RCC 7860 (cell line): ENCODE results near the gene SNHG17.
"Not testable (repeated sequence)": the region's sequence is repeated elsewhere in the genome, so short reads cannot be mapped to it uniquely, and the experiment has no call there.

Experiments used
- DNase-seq: peaks from one replicate; pipeline ENCODE4 v3.0.0-alpha.2; 2015; ENCODE audit warnings: low spot score
- FAIRE-seq: peaks from 2 replicates; lab custom pipeline; 2012; peaks lifted over from hg19 to GRCh38; lab: Jason Lieb, UNC

The SNHG17 gene

DNA sequence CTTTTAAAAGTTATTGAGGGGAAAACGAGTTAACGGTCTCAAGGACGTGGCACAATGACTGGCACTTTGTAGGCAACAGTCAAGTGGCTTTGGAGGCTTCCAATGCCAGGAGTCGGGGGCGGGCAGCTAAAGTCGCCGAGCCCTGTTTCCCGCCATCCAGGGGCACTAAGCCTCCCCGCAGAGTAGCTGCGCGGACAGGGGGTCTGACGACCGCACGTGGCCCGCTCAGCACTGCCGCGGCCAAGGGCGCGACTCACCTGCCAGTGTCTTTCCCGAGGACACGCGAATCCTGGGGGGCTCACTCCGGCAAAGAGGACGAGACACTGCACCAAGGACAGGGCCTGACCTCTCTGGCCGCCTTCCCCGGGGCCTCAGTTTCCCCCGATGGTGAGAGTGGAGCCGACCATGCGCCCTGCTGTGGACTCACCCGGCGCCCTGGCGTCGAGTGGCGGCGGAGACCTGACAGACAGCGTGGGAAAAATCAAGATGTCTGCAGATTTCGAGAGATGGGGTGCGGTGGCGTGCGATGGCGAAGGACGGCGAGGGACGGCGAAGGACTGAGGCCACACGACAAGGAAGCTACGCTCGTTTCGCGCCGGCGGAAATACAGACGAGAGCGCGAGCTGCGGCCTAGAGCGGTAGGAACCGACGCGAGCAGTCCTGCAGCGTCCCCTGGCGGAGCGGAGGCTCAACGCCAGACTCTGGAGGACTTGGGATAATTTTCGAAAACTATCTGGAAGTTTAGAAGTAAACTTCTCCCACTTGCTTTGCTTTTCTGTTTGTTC, at the start of gene SNHG17:
Gene SNHG17 (minus strand): TSS at position 559 of the 785 bp plus-strand sequence.
- peak; percentile 85 for DNase-seq
- FAIRE-seq = peak; percentile 52

DNA sequence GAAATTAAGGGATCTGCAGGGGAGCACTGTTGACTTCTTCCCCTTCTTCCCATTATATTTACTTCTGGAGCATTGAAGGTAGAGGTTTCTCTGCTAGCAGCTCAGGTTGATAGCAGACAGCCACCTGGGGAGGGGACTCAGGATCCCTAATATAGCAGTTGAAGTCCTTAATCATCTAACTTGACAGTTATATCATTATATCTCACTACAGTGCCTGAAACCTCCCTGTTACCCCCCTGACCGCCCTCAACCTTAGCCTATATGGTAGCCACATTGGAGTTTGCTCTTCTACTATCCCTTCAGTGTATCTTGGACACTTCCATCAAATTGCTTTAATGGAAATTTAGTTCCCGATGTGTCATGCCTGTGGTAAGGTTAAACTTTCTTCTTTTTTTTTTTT, 44.5 kb upstream of the SNHG17 start:
- FAIRE-seq (no peak), DNase-seq (no peak)

DNA sequence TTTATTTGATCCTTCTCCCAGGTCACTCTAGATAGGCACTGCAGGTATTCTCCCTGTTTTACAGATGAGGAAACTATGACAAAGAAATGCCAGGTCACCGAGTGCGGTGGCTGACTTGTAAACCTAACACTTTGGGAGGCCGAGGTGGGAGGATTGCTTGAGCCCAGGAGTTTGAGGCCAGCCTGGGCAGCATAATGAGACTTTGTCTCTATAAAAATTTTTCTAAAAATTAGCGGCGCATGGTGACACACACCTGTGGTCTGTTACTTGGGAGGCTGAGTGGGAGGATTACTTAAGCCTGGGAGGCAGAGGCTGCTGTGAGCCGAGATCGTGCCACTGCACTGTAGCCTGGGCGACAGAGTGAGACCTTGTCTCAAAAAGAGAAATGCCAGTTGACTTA, 42.6 kb upstream of the SNHG17 start:
- FAIRE-seq (no peak), DNase-seq (no peak)

DNA sequence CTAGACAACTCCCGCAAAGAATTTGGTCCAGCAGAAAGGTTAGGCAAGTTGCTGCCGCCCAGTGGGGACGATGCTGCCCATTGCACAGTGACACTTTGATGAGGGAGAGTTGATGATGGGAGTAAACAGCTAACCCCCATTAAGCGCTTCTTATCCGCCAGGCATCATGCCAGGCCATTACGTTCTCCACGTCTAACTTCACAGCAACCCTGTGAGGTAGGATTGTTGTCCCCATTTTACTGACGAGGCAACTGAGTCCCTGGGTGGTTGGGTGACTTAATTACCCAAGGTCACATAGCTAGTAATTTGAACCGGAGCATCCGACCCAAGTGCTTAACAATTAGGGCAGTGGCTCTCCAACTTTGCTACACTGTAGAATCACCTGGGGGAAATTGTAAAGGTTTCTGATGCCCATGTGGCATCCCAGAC, 38.3 kb upstream of the SNHG17 start:
- no peak for DNase-seq
- no peak for FAIRE-seq

DNA sequence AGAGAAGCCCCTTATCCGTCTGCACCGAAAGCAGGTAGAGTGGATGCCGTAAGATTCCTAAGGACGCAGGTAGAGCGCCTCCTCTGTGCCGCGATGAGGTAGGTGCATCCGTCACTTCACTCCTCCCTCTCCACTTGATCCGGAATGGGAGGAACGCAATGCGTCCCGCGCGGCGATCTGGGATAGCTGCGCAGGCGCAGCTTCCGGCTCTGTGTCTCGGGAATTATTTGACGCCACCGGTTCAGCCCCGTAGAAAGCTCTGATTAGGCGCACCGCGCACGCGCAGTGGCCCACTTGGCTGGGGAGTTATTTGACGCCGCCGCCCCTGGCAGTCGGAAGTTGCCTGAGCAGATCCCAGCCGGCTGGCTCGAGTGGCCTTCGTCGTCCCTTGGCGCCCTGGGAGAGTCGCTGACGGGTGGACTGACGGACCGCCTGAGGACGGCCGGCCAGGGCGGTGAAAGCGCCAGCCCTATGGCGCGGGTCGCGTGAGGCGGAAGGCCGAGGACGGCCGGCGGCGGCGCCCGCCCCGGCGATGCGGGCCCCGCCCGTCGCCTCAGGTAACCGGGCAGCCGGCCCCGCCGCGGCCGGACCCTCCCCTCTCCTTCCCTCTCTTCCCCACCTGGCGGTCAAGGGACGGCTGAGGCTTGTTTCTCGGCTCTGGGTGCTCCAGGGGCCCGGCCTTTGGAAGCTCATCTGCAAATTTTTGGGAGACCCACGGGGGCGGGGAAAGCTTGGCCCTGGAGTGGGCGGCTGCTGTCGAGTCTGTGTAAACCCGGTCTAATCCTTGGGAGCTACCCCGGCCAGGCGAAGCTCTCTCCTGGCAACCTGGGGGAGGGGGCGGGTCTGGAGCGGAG, 37.6 kb upstream of the SNHG17 start, which contains the start of gene RALGAPB:
Gene RALGAPB (plus strand): TSS at position 331 of the 854 bp plus-strand sequence. CDS start 15,590 bp downstream, outside the sequence.
- FAIRE-seq = peak; percentile 87

DNA sequence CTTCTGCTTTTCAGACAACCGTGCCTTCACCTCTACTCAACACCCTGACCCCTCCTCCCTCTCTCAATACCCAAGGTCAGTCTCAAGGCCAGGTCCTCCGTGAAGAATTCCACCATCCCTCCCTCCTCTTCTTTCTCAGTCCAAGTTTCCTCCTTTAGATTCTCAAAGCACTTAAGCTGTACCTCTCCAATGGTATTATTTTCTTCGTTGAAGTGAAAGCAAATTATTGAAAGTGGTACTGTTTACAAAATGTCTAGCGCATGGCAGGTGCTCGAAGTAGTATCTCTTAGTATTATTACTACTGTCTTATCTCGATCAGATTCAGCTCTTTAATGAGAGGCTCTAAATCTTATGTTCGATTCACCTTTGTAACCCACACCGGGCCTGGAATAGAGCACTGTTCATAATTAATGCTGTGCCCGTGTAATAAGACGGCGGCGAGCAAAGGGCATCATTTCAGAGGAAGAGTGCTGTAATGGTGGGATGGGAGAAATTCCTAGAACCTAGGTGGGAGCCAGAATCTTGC, 36.9 kb upstream of the SNHG17 start:
- no peak for FAIRE-seq

More for the DNA sequence above, 37.6 kb upstream of the SNHG17 start, which contains the start of gene RALGAPB:
- DNase-seq = peak; percentile 98

DNA sequence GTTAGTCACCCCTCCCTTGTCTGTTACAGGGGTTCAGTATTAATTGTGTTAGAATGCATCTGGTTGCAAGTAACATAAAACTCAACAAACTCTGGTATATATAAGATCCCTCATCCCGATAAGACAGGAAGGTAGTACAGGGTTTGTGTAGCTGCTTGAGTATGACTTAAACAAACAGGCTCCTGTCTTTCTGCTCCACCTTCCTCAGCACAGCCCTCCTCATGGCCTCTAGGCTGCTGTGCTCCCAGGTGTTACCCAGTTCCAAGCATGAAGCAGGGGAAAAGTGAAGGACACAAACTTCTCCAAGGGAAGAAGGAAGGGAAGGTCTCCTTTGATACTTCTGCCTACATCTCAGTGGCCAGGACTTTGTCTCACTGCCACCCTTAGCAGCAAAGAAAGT, 36.1 kb upstream of the SNHG17 start:
- no peak for DNase-seq
- no peak for FAIRE-seq

More for the DNA sequence above, 36.9 kb upstream of the SNHG17 start:
- no peak for DNase-seq

DNA sequence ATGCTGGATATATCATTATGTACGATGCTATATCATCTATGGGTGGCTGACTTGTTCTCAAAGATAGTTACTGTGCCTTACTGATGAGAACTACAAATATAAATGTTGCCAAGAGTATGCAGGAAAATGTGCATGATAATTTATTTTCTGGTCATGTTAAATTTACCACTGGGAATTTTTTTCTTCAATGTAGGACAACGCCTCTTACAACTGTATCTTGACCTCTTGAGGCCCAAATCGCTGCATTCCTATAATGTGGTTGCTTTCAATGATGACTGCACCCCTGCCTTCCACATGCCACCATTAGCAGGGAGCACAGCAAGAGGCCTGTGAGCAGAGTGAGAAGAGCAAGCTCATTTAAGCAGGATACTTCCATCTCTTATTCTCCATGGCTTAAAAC, 31.9 kb upstream of the SNHG17 start:
- no peak for DNase-seq
- no peak for FAIRE-seq

DNA sequence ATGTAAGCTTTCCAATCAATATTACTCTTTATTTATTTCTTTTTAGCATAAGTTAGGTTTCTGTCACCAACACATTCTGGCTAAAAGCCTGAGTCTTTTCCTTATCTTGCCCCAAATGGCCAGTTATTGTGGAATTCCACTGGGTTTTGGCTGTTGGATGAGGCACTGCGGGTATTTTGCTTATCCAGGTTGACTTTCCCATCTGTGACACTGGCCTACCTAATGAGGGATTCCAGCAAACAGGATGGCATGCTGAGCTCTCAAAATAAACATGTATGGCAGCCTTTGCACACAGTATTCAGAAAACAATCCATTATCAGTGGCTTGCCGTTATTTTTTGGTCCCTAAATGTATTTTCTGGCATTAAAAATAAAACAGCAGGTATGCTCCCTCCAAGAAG, 31.0 kb upstream of the SNHG17 start:
- no peak for DNase-seq
- FAIRE-seq = no peak

DNA sequence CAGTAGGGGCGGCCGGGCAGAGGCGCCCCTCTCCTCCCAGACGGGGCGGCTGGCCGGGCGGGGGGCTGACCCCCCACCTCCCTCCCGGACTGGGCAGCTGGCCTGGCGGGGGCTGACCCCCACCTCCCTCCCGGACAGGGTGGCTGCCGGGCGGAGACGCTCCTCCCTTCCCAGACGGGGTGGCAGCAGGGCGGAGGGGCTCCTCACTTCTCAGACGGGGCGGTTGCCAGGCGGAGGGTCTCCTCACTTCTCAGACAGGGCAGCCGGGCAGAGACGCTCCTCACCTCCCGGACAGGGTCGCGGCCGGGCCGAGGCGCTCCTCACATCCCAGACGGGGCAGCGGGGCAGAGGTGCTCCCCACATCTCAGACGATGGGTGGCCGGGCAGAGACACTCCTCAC, 26.4 kb upstream of the SNHG17 start:
- not testable (repeated sequence) for FAIRE-seq, DNase-seq

DNA sequence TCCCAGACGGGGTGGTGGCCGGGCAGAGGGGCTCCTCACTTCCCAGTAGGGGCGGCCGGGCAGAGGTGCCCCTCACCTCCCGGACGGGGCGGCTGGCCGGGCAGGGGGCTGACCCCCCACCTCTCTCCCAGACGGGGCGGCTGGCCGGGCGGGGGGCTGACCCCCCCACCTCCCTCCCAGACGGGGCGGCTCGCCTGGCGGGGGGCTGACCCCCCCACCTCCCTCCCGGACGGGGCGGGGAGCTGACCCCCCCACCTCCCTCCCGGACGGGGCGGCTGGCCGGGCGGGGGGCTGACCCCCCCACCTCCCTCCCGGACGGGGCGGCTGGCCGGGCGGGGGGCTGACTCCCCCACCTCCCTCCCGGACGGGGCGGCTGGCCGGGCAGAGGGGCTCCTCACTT, 26.0 kb upstream of the SNHG17 start:
- DNase-seq, FAIRE-seq: not testable (repeated sequence)

DNA sequence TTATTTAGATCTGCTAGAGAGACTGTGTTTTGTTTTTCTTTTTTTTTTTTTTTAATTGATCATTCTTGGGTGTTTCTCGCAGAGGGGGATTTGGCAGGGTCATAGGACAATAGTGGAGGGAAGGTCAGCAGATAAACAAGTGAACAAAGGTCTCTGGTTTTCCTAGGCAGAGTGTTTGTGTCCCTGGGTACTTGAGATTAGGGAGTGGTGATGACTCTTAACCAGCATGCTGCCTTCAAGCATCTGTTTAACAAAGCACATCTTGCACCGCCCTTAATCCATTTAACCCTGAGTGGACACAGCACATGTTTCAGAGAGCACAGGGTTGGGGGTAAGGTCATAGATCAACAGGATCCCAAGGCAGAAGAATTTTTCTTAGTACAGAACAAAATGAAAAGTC, 25.5 kb upstream of the SNHG17 start:
- not testable (repeated sequence) for DNase-seq, FAIRE-seq

DNA sequence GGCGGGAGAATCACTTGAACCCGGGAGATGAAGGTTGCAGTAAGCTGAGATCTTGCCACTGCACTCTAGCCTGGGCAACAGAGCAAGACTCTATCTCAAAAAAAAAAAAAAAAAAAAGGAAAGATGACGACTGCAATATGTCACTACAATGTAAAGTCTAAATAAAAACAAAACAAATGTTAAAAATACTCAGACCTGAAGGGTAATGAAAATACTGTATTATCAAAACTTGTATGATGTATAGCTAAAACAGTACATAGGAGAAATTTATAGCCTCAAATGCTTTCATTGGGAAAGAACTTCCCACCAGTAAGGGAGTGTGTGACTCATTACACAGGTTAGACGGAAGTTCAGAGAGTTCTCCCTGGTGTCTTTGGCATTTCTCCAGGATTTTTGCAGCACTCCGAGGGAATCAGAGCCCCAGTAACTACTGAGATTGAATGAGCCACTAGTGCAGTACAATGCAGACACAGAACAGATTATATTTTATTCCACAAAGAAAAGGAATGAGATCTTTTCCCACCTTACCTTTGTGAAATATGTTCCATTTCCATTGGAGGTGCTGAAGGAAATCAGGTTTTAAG, 25.0 kb upstream of the SNHG17 start:
- peak; percentile 95 for FAIRE-seq
- peak; percentile 89 for DNase-seq

DNA sequence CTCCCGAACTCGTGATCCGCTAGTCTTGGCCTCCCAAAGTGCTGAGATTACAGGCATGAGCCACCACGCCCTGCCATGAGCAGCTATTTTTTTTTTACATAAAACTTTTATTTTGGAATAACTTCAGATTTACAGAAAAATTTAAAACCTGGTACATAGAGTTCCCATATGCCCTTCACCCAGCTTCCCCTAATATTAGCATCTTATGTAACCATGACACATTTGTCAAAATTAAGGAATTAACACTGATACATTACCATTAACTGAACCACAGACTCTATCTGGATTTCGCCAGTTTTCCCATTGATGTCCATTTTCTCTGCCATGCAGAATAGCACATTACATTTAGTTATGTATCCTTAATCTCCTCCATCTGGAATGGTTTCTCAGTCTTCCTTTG, 23.2 kb upstream of the SNHG17 start:
- FAIRE-seq (no peak), DNase-seq (no peak)

DNA sequence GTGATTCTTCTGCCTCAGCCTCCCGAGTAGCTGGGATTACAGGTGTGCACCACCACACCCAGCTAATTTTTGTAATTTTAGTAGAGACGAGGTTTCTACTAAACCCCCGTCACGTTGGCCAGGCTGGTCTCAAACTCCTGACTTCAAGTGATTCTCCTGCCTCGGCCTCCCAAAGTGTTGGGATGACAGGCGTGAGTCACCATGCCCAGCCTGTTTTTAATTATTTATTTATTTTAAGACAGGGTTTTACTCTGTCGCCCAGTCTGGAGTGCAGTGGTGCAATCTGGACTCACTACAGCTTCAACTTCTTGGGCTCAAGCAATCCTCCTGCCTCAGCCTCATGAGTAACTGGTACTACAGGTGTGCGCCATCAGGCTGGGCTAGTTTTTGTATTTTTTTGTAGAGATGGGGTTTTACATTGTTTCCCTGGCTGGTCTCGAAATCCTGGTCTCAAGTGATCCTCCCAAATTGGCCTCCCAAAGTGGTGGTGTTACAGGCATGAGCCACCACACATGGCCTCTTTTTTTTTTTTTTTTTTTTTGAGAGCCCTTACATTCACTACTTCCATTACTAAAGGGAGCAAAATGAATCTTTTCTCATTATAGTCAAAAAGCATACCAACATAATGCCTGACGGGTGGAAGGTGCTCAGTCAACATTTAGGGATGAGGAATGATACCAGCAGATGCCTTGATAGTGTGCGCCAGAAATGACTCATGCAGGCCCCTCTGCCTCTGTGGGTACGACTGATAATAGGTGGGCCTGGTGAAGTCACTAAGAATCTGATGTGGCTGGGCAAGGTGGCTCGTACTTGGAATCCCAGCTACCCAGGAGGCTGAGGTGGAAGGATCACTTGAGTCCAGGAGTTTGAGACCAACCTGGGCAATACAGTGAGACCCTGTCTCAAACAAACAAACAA, 19.7 kb upstream of the SNHG17 start:
- DNase-seq (no peak), FAIRE-seq (no peak)

DNA sequence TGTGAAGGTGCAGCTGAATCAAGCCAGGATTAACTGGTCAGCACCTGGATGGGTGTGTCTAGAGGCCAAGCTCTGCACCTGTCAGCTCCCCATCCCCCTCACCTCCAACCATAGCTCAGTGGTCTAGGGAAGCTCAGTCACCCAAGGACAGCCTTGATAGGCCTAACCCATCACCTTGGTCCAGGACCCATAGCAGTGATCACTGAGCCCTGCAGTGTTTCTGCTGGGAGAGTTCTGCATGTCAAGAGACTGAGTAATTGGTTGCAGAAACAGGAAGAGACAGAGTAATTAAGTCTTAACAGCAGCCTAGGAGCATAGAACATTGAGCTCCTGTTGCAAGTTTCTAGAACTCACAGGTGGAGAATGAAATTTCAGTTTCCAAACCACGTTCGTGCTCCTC, 18.8 kb upstream of the SNHG17 start:
- DNase-seq = peak; percentile 61
- no peak for FAIRE-seq

DNA sequence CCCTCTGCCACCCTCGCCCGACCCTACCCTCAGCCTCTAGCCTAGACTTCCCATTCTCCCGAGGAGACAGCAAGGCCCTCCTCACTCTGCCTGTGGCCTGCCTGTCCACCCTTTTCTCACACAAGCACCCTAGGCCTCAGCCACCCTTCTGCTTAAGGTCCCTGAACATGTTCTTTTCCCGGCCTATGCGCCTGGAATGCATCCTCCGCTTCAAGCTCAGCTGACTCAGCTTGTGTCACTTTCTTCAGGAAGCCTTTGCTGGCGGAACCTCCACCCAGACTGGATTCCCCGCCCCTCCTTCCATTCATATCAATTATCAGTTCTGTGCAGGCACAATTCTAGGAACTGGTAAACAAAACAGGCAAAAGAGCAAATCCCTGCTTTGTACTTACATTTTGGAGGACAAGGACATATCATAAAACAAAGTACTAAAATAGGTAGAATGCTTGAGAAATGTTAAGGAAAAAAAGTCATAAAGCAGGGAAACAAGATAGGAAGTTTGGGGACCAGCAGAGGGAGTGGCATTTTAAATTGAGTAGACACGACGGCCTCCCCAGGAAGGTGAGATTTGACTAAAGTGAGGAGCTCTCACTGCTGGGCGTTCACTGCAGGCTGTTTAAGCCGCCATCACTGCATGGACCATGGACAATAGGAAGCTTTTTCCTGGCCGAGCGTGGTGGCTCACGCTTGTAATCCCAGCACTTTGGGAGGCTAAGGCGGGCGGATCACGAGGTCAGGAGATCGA, 17.9 kb upstream of the SNHG17 start:
- no peak for FAIRE-seq
- peak; percentile 50 for DNase-seq

DNA sequence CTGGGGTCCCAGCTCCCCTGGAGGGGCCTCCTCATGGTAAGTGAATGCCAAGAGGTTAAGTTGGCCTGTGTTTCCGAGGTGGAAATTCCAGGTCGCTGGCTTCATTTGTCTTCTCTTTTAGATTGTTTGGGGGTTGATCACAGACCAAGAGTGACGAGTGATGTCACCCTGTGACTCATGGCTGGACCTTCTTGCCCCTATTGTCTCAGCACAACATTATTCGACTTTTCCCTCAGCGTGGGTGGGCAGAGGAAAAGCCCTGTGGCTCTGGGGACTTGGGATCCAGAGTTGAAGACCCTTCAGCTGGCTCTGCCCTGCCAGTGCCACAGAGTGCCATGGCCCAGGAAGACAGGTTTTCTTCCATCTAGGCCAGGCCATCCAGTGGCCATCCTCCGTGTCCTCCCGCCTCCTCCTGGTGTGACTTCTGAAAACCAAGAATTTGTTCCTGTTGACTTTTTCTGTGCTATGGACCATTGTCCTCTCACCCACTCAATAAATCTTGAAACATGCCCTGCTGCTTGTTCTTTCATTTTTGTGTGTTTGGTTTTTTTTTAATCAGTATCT, 15.4 kb upstream of the SNHG17 start:
- FAIRE-seq (no peak), DNase-seq (peak; percentile 75)

DNA sequence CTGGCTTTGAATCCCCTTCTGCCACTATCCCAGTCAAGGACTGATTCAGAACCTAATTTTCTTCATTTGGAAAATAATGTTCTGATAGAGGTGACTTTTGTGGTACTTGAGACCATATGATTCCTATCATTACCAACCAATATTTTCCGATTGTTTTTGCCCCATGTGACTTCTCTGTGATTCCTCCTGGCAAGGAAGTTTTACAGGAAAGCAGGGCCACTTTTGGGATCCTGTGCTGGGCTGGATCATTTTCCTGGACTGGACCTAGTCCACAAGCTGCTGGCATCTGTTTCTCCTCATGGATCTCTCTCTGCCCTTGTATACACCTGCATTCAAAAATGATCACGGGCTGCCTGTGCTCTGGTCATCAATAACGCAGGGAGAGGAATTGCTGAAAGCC, 13.9 kb upstream of the SNHG17 start:
- FAIRE-seq = no peak
- DNase-seq = no peak
